WTC11 (cell line): ENCODE results near the gene PDIK1L. TPM values are rescaled to one million over a fixed set of nuclear protein-coding genes. Genes with fewer than 3 reads are reported as not detected.
A peak's percentile ranks its signal among the peaks of the same experiment; 100 is the strongest.

Experiments used
- ATAC-seq: fragments of 200-7000 bp; cut with Tn5 transposase; 2 replicates; pipeline ENCODE4 v1.10.0; 2021; ENCODE audit warnings: mild to moderate bottlenecking, moderate library complexity
- CTCF ChIA-PET: fragments of 300-600 bp; sonication (Branson Sonifier 250); formaldehyde crosslinking; loops from one replicate; lab custom pipeline; 2021; ENCODE audit warnings: antibody characterized with exemption; lab: Charles Lee
- POLR2A ChIA-PET: fragments of 350-600 bp; sonication (Branson Sonifier 250); formaldehyde crosslinking; loops from one replicate; lab custom pipeline; 2021; ENCODE audit warnings: antibody characterized with exemption; lab: Charles Lee
- DNase-seq: peaks from one replicate; pipeline ENCODE4 v3.0.0; 2021; ENCODE audit warnings: low spot score
- H3K27ac Mint-ChIP-seq: 2 replicates; pipeline ENCODE4 v1.8.0; 2021; ENCODE audit warnings: mixed read lengths
- H3K27me3 Mint-ChIP-seq: 2 replicates; pipeline ENCODE4 v1.8.0; 2021; ENCODE audit warnings: low read depth, mild to moderate bottlenecking, moderate library complexity, mixed read lengths
- H3K36me3 Mint-ChIP-seq: 2 replicates; pipeline ENCODE4 v1.8.0; 2021; ENCODE audit warnings: mixed read lengths
- H3K4me1 Mint-ChIP-seq: 2 replicates; pipeline ENCODE4 v1.8.0; 2022; ENCODE audit warnings: mixed read lengths
- H3K4me3 Mint-ChIP-seq: 2 replicates; pipeline ENCODE4 v1.8.0; 2021; ENCODE audit warnings: mild to moderate bottlenecking, moderate library complexity, mixed read lengths
- H3K9me3 Mint-ChIP-seq: 2 replicates; pipeline ENCODE4 v1.8.0; 2021; ENCODE audit warnings: mixed read lengths
- CBFB ChIP-seq: sonication (generic); formaldehyde crosslinking; IDR thresholded peaks from 2 replicates; pipeline ENCODE4 v1.8.1; 2022; ENCODE audit warnings: mild to moderate bottlenecking, low read depth, missing genetic modification reagents
- CREM ChIP-seq: sonication (generic); formaldehyde crosslinking; IDR thresholded peaks from 2 replicates; pipeline ENCODE4 v1.8.1; 2022; ENCODE audit warnings: mild to moderate bottlenecking, missing genetic modification reagents, moderate library complexity
- ELF4 ChIP-seq: sonication (generic); formaldehyde crosslinking; IDR thresholded peaks from 2 replicates; pipeline ENCODE4 v1.8.1; 2022; ENCODE audit warnings: low read depth, mild to moderate bottlenecking, moderate library complexity, missing genetic modification reagents
- ETV6 ChIP-seq: sonication (generic); formaldehyde crosslinking; IDR thresholded peaks from 2 replicates; pipeline ENCODE4 v1.8.1; 2022; ENCODE audit warnings: mild to moderate bottlenecking, missing genetic modification reagents
- FOXK1 ChIP-seq: sonication (generic); formaldehyde crosslinking; IDR thresholded peaks from 2 replicates; pipeline ENCODE4 v1.8.0; 2022; ENCODE audit warnings: mild to moderate bottlenecking, moderate library complexity, missing genetic modification reagents
- GABPB1 ChIP-seq: sonication (generic); formaldehyde crosslinking; IDR thresholded peaks from 2 replicates; pipeline ENCODE4 v1.8.1; 2023; ENCODE audit warnings: mild to moderate bottlenecking, missing genetic modification reagents
- GRHL2 ChIP-seq: fragments of 250-450 bp; sonication (Bioruptor Pico); IDR thresholded peaks from 2 replicates; pipeline ENCODE4 v1.8.0; 2022; ENCODE audit warnings: mild to moderate bottlenecking, moderate library complexity; ENCODE audit not compliant: insufficient replicate concordance, severe bottlenecking
- GTF2I ChIP-seq: fragments of 250-450 bp; sonication (Bioruptor Pico); conservative IDR thresholded peaks from 2 replicates; pipeline ENCODE4 v1.4.0; 2021; ENCODE audit warnings: mild to moderate bottlenecking
- NFYB ChIP-seq: sonication (generic); formaldehyde crosslinking; conservative IDR thresholded peaks from 2 replicates; pipeline ENCODE4 v1.8.0; 2022; ENCODE audit warnings: low read depth, missing genetic modification reagents
- ZNF232 ChIP-seq: sonication (generic); formaldehyde crosslinking; IDR thresholded peaks from 2 replicates; pipeline ENCODE4 v1.8.0; 2022; ENCODE audit warnings: mild to moderate bottlenecking, missing genetic modification reagents
- ZNF423 ChIP-seq: fragments of 250-450 bp; sonication (Bioruptor Pico); IDR thresholded peaks from 2 replicates; pipeline ENCODE4 v2.1.2; 2022; ENCODE audit warnings: mild to moderate bottlenecking, moderate library complexity
- total RNA-seq: library from RNA; stranded (reverse); gene quantifications from 3 replicates; pipeline ENCODE4 v1.2.3, GENCODE V29; 2021
- TF ChIP-seq, protein P1 (sequence below): sonication (generic); formaldehyde crosslinking; IDR thresholded peaks from 2 replicates; pipeline ENCODE4 v1.8.1; 2023; ENCODE audit warnings: mild to moderate bottlenecking, missing genetic modification reagents
- TF ChIP-seq, protein P2 (sequence below): fragments of 200-600 bp; IDR thresholded peaks from 2 replicates; pipeline ENCODE4 v1.8.0; 2022; ENCODE audit warnings: antibody characterized with exemption
- TF ChIP-seq, protein P3 (sequence below): sonication (generic); formaldehyde crosslinking; IDR thresholded peaks from 2 replicates; pipeline ENCODE4 v1.8.1; 2023; ENCODE audit warnings: mild to moderate bottlenecking, missing genetic modification reagents, moderate library complexity
- TF ChIP-seq, protein P4 (sequence below): fragments of 250-450 bp; sonication (Bioruptor Pico); IDR thresholded peaks from 2 replicates; pipeline ENCODE4 v1.9.0; 2021; ENCODE audit warnings: mild to moderate bottlenecking
- TF ChIP-seq, protein P5 (sequence below): sonication (generic); formaldehyde crosslinking; IDR thresholded peaks from 2 replicates; pipeline ENCODE4 v1.8.0; 2023; ENCODE audit warnings: missing genetic modification reagents
- TF ChIP-seq, protein P6 (sequence below): sonication (generic); formaldehyde crosslinking; IDR thresholded peaks from 2 replicates; pipeline ENCODE4 v1.8.1; 2022; ENCODE audit warnings: mild to moderate bottlenecking, moderate library complexity, missing genetic modification reagents
- TF ChIP-seq, protein P7 (sequence below): fragments of 250-450 bp; sonication (Bioruptor Pico); IDR thresholded peaks from 2 replicates; pipeline ENCODE4 v1.9.0; 2021; ENCODE audit warnings: mild to moderate bottlenecking, borderline replicate concordance

The PDIK1L gene
- total RNA-seq, 1 experiment from 2014 or later: 5.5 TPM

DNA sequence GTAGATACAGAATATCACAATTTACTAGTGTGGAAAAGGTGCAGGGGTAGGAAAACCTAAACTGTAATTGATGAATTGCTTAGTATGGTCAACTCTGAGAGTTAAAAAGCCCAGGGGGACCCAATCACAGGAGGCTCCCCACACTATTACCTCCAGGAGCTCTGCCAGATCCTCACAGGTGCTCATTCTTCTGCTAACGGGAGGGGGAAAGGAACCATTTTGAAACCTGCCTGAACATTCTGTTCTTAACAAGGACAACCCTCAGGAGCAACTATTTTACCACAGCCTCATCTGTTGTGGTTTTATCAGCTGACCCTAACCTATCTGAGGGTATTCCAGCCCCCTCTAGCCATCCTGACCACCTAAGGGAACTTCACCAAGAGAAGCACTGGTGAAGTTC is 19.1 kb downstream of the PDIK1L start:
- no peak for TF ChIP-seq ELF4 (CRISPR knock-in tag)
- no peak for TF ChIP-seq GABPB1 (CRISPR knock-in tag)
- TF ChIP-seq NFYB (CRISPR knock-in tag): no peak
- no peak for TF ChIP-seq CBFB (CRISPR knock-in tag)
- no peak for TF ChIP-seq ZNF232 (CRISPR knock-in tag)
- TF ChIP-seq, protein P1, sequence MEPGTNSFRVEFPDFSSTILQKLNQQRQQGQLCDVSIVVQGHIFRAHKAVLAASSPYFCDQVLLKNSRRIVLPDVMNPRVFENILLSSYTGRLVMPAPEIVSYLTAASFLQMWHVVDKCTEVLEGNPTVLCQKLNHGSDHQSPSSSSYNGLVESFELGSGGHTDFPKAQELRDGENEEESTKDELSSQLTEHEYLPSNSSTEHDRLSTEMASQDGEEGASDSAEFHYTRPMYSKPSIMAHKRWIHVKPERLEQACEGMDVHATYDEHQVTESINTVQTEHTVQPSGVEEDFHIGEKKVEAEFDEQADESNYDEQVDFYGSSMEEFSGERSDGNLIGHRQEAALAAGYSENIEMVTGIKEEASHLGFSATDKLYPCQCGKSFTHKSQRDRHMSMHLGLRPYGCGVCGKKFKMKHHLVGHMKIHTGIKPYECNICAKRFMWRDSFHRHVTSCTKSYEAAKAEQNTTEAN (CRISPR knock-in tag): no peak
- TF ChIP-seq, protein P2, sequence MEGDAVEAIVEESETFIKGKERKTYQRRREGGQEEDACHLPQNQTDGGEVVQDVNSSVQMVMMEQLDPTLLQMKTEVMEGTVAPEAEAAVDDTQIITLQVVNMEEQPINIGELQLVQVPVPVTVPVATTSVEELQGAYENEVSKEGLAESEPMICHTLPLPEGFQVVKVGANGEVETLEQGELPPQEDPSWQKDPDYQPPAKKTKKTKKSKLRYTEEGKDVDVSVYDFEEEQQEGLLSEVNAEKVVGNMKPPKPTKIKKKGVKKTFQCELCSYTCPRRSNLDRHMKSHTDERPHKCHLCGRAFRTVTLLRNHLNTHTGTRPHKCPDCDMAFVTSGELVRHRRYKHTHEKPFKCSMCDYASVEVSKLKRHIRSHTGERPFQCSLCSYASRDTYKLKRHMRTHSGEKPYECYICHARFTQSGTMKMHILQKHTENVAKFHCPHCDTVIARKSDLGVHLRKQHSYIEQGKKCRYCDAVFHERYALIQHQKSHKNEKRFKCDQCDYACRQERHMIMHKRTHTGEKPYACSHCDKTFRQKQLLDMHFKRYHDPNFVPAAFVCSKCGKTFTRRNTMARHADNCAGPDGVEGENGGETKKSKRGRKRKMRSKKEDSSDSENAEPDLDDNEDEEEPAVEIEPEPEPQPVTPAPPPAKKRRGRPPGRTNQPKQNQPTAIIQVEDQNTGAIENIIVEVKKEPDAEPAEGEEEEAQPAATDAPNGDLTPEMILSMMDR: no peak
- TF ChIP-seq, all 79 proteins: peak for 0
- Mint-ChIP-seq H3K36me3 (no peaks in the 10 kb centered on the region), H3K27me3 (no peaks in the 10 kb centered on the region), H3K4me3 (no peak overlapping the region), H3K27ac (no peak overlapping the region), H3K9me3 (peaks cover 10% of the 10 kb centered on the region; the same call in 1 of the 2 replicates), H3K4me1 (peaks cover 12% of the 10 kb centered on the region)
- ChIA-PET POLR2A (no interaction called here), CTCF (interaction anchor here (0.7 to 2.1 kb wide), 4 partner anchors 8 to 47 kb away, joined by 3 to 9 read pairs (median 4); partner anchors contain the start of gene CNKSR1)
- DNase-seq (no peak), ATAC-seq (no peak)

DNA sequence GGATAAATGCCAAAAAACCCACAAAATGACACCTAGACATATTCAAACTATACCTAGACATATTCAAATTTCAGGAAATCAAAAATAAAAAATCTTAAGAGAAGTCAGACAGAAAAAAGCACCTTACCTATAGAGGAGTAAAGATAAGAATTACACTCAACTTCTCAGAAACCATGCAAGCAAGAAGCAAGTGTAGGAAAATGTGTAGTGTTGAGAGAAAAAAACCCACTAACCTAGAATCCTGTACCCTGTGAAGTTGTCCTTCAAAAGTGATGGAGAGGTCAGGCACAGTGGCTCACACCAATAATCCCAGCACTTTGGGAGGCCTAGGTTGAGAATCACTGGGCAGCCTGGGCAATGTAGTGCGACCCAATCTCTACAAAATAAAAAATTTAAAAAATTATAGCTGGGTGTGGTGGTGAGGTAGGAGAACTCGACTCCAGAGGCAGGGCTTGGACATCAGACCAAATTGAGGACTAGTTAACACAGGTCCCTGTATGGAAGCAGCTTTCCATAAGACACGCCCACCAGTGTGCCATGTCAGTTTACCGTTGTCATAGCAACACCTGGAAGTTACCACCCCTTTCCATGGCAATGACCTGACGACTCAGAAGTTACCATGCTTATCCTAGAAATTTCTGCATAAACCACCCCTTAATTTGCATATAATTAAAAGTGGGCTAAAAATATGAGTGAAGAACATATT is 20.7 kb downstream of the PDIK1L start:
- H3K36me3 Mint-ChIP-seq: no peaks in the 10 kb centered on the region
- no peaks in the 10 kb centered on the region for H3K27me3 Mint-ChIP-seq
- peaks cover 7% of the 10 kb centered on the region for H3K4me1 Mint-ChIP-seq
- H3K4me3 Mint-ChIP-seq: no peak overlapping the region
- no peak for TF ChIP-seq FOXK1 (CRISPR knock-in tag)
- DNase-seq (peak; percentile 60), ATAC-seq (peak; percentile 65)
- H3K9me3 Mint-ChIP-seq: peaks cover 10% of the 10 kb centered on the region; the same call in 1 of the 2 replicates
- ChIA-PET POLR2A (no interaction called here), CTCF (interaction anchor here (0.6 to 1.1 kb wide), 3 partner anchors 13 to 325 kb away, joined by 3 to 6 read pairs (median 3); no protein-coding TSS in a partner anchor)
- H3K27ac Mint-ChIP-seq: no peak overlapping the region

DNA sequence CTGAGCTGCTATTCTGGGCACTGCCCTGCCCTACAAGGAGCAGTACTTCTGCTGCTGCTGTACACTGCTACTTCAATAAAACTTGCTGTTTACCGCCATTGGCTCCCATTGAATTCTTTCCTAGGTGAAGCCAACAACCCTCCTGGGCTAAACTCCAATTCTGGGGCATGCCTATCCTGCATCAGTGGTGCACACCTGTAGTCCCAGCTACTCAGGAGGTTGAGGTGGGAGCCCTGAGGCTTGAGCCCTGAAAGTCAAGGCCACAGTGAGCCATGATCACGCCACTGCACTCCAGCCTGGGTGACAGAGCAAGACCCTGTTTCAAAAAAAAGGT is 21.2 kb downstream of the PDIK1L start:
- Mint-ChIP-seq H3K9me3 (peaks cover 10% of the 10 kb centered on the region; the same call in 1 of the 2 replicates), H3K4me3 (no peak overlapping the region), H3K4me1 (peaks cover 1% of the 10 kb centered on the region; the same call in 1 of the 2 replicates), H3K36me3 (no peaks in the 10 kb centered on the region), H3K27ac (no peak overlapping the region), H3K27me3 (no peaks in the 10 kb centered on the region)
- CTCF ChIA-PET: interaction anchor here (0.9 to 1.1 kb wide), 2 partner anchors 13 to 97 kb away, joined by 3 to 6 read pairs; no protein-coding TSS in a partner anchor
- DNase-seq (no peak), ATAC-seq (no peak)
- POLR2A ChIA-PET: no interaction called here
- TF ChIP-seq, protein P3, sequence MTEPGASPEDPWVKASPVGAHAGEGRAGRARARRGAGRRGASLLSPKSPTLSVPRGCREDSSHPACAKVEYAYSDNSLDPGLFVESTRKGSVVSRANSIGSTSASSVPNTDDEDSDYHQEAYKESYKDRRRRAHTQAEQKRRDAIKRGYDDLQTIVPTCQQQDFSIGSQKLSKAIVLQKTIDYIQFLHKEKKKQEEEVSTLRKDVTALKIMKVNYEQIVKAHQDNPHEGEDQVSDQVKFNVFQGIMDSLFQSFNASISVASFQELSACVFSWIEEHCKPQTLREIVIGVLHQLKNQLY: no peak
- TF ChIP-seq, protein P1 (CRISPR knock-in tag): no peak
- TF ChIP-seq, protein P4, sequence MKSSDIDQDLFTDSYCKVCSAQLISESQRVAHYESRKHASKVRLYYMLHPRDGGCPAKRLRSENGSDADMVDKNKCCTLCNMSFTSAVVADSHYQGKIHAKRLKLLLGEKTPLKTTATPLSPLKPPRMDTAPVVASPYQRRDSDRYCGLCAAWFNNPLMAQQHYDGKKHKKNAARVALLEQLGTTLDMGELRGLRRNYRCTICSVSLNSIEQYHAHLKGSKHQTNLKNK (CRISPR knock-in tag): no peak
- no peak for TF ChIP-seq CREM (CRISPR knock-in tag)
- no peak for TF ChIP-seq GTF2I (CRISPR knock-in tag)
- TF ChIP-seq ZNF423 (CRISPR knock-in tag): no peak
- TF ChIP-seq, protein P5, sequence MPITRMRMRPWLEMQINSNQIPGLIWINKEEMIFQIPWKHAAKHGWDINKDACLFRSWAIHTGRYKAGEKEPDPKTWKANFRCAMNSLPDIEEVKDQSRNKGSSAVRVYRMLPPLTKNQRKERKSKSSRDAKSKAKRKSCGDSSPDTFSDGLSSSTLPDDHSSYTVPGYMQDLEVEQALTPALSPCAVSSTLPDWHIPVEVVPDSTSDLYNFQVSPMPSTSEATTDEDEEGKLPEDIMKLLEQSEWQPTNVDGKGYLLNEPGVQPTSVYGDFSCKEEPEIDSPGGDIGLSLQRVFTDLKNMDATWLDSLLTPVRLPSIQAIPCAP (CRISPR knock-in tag): no peak
- TF ChIP-seq, protein P6, sequence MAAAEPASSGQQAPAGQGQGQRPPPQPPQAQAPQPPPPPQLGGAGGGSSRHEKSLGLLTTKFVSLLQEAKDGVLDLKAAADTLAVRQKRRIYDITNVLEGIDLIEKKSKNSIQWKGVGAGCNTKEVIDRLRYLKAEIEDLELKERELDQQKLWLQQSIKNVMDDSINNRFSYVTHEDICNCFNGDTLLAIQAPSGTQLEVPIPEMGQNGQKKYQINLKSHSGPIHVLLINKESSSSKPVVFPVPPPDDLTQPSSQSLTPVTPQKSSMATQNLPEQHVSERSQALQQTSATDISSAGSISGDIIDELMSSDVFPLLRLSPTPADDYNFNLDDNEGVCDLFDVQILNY (CRISPR knock-in tag): no peak
- TF ChIP-seq, protein P7, sequence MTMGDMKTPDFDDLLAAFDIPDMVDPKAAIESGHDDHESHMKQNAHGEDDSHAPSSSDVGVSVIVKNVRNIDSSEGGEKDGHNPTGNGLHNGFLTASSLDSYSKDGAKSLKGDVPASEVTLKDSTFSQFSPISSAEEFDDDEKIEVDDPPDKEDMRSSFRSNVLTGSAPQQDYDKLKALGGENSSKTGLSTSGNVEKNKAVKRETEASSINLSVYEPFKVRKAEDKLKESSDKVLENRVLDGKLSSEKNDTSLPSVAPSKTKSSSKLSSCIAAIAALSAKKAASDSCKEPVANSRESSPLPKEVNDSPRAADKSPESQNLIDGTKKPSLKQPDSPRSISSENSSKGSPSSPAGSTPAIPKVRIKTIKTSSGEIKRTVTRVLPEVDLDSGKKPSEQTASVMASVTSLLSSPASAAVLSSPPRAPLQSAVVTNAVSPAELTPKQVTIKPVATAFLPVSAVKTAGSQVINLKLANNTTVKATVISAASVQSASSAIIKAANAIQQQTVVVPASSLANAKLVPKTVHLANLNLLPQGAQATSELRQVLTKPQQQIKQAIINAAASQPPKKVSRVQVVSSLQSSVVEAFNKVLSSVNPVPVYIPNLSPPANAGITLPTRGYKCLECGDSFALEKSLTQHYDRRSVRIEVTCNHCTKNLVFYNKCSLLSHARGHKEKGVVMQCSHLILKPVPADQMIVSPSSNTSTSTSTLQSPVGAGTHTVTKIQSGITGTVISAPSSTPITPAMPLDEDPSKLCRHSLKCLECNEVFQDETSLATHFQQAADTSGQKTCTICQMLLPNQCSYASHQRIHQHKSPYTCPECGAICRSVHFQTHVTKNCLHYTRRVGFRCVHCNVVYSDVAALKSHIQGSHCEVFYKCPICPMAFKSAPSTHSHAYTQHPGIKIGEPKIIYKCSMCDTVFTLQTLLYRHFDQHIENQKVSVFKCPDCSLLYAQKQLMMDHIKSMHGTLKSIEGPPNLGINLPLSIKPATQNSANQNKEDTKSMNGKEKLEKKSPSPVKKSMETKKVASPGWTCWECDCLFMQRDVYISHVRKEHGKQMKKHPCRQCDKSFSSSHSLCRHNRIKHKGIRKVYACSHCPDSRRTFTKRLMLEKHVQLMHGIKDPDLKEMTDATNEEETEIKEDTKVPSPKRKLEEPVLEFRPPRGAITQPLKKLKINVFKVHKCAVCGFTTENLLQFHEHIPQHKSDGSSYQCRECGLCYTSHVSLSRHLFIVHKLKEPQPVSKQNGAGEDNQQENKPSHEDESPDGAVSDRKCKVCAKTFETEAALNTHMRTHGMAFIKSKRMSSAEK: no peak
- TF ChIP-seq GRHL2 (CRISPR knock-in tag): no peak
- no peak for TF ChIP-seq ETV6 (CRISPR knock-in tag)
